GM10248 (cell line): ENCODE results near the gene LCK.

Experiments
- CTCF ChIA-PET: fragments of 300-600 bp; sonication (Branson Sonifier 250); formaldehyde crosslinking; extraction: SDS; loops from one replicate; lab custom pipeline; 2021; ENCODE audit warnings: antibody characterized with exemption; lab: Yijun Ruan, JAX
- POLR2A ChIA-PET: fragments of 350-650 bp; sonication (Branson Sonifier 250); formaldehyde crosslinking; extraction: SDS; loops from one replicate; lab custom pipeline; 2020; ENCODE audit warnings: antibody characterized with exemption; lab: Yijun Ruan, JAX
- DNase-seq: peaks from one replicate; pipeline ENCODE4 v3.0.0; 2012; ENCODE audit errors: extremely low spot score
- CTCF ChIP-seq: IDR thresholded peaks from 2 replicates; pipeline ENCODE4 v1.5.1; 2012; ENCODE audit warnings: mild to moderate bottlenecking, low read depth; ENCODE audit errors: extremely low read depth, missing control alignments, control extremely low read depth

LCK gene

DNA sequence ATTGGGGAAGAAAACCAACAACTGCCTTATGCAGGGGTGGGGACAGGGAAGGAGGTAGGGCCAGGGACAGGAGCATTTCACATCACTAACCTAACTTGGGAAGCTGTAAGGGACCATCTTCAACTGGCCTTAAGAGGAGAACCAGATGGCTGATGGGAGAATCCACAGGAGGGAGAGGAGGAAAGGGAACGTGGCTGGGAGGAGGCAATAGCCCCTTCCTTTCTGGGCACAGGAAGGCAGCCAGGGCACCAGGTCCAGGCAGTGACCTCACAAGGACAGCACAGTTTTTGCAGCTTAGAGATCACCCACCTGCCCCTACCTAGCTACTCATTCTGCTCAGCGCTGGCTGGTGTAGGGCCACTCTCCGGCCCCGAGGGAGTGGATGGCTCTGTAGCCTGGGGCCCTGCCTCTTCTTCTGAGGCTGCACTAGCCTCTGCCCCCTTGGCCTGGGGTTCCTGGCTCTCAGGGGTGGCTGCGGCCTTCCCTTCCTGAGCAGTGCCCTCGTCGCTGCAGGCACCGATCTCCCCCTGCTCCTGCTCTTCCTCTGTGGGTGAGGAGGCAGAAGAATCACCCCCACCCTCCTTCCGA is 83.3 kb downstream of the LCK start:
- no peak for TF ChIP-seq CTCF
- CTCF ChIA-PET, result interaction anchor here (0.8 to 3.7 kb wide), 6 partner anchors 11 to 75 kb away, joined by 3 to 27 read pairs (median 3); no protein-coding TSS in a partner anchor
- POLR2A ChIA-PET, result interaction anchor here (0.6 to 3.7 kb wide), 7 partner anchors 12 to 246 kb away, joined by 3 to 31 read pairs (median 5); no protein-coding TSS in a partner anchor
- no peak for DNase-seq

DNA sequence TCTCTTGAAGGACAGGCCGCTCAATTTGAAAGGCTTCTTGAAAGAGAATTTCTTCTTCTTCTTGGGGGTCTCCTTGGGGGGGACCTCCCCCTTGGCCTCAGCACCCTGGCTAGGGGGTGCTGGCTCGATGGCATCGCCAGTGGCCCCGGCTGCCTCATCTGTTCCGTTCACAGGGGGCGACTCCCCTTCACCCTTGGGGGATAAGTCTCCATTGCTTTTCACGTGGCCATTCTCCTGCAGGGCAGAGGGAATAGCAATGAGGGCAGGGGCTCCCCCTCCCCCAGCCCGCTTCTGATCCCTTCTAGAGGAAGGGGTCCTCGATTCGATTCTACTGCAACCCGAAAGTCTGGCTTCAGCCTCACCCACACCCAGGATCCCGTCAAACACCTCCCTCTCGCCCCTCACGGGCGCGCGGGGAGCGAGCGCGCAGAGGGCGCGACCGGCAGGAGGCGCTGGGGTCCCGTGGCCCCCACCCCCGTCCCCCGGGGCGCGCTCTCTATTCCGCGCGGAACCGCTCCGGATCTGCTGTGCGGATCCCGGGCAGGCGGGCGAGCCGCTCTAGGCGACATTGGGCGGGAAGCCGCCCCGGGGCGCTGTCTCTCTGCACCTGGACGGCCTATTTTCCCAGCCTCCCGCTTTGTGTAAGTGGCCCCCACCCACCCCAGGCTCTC is 83.9 kb downstream of the LCK start:
- POLR2A ChIA-PET, result interaction anchor here (0.5 to 3.7 kb wide), 29 partner anchors 11 to 618 kb away, joined by 3 to 92 read pairs (median 8); partner anchors contain the start of genes CCDC28B, HDAC1, IQCC and LCK
- DNase-seq, result peak; percentile 72
- peak; percentile 94 for TF ChIP-seq CTCF
- CTCF ChIA-PET, result interaction anchor here (0.7 to 3.7 kb wide), 7 partner anchors 12 to 36 kb away, joined by 3 to 27 read pairs (median 7); no protein-coding TSS in a partner anchor

DNA sequence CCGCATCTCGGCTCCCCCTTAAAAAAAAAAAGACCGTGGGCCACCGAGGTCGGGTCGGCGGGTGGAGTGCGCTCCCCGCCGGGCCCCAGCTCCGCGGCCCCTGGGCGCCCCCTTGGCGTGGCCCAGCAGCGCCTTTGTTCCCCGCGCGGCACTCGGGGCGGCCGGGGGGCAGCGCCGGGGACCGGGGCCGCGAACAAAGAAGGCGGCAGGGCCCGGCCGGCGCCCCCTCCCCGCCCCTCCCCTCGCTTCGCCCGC is 84.4 kb downstream of the LCK start:
- peak; percentile 7 for TF ChIP-seq CTCF
- DNase-seq, result no peak
- POLR2A ChIA-PET, result interaction anchor here (0.5 to 2.9 kb wide), 39 partner anchors 10 to 617 kb away, joined by 3 to 92 read pairs (median 6); partner anchors contain the start of genes BSDC1, CCDC28B, HDAC1 and IQCC
- CTCF ChIA-PET, result interaction anchor here (0.7 to 2.3 kb wide), 8 partner anchors 14 to 92 kb away, joined by 3 to 11 read pairs (median 4); partner anchors contain the start of gene BSDC1
